CD14-positive monocyte (primary cell): ENCODE results near the gene RUNDC3A. TPM values are rescaled to one million over a fixed set of nuclear protein-coding genes. Genes with fewer than 3 reads are reported as not detected.

Experiments used
- DNase-seq, 3 donors: peaks; one replicate each; pipeline ENCODE4 v3.0.0-alpha.2; 2011 to 2022
- H2AFZ ChIP-seq: 2 replicates; pipeline ENCODE4 v1.6.0; 2012; ENCODE audit warnings: mild to moderate bottlenecking, low read depth, low read length, inconsistent platforms; ENCODE audit not compliant: insufficient read depth, poor library complexity, severe bottlenecking
- H3K27ac ChIP-seq, 2 donors: 1 replicate in 1 of 2; 2 replicates in 1 of 2; pipeline ENCODE4 v1.5.1; 2012 to 2013; ENCODE audit warnings: low read length in 2 of 2, control low read depth in 1 of 2, inconsistent platforms in 1 of 2, low read depth in 1 of 2, mild to moderate bottlenecking in 1 of 2
- H3K27me3 ChIP-seq, 2 donors: one replicate each; pipeline versions ENCODE4 v1.6.0 to v1.6.1; 2011 to 2013; ENCODE audit warnings: low read length in 2 of 2; ENCODE audit not compliant: control insufficient read depth in 2 of 2, insufficient read depth in 2 of 2
- H3K36me3 ChIP-seq, 2 donors: replicated peaks in 1 of 2; 1 replicate in 1 of 2; 2 replicates in 1 of 2; pipeline versions ENCODE4 v1.5.1 to v1.6.1; 2012 to 2013; ENCODE audit warnings: low read length in 2 of 2, control low read depth in 1 of 2, inconsistent platforms in 1 of 2, mild to moderate bottlenecking in 1 of 2; ENCODE audit not compliant: insufficient read depth in 2 of 2, control insufficient read depth in 1 of 2
- H3K4me1 ChIP-seq, 2 donors: 1 replicate in 1 of 2; 2 replicates in 1 of 2; pipeline versions ENCODE4 v1.5.1 to v1.6.1; 2012 to 2013; ENCODE audit warnings: low read length in 2 of 2, control low read depth in 1 of 2, inconsistent platforms in 1 of 2, mild to moderate bottlenecking in 1 of 2, moderate library complexity in 1 of 2; ENCODE audit not compliant: insufficient read depth in 2 of 2, control insufficient read depth in 1 of 2
- H3K4me2 ChIP-seq: replicated peaks from 2 replicates; pipeline ENCODE3; 2012; ENCODE audit warnings: low read length, moderate library complexity, mild to moderate bottlenecking; ENCODE audit not compliant: poor library complexity, severe bottlenecking; ENCODE audit errors: extremely low read depth
- H3K4me3 ChIP-seq, 3 experiments: fragments of 200-600 bp in 1 of 3; sonication (generic) in 1 of 3; replicated peaks in 1 of 3; 1 replicate in 2 of 3; 2 replicates in 1 of 3; pipeline ENCODE4 v1.5.1; 2011 to 2013; ENCODE audit warnings: low read length in 3 of 3, mild to moderate bottlenecking in 3 of 3, control low read depth in 2 of 3, low read depth in 2 of 3, inconsistent platforms in 1 of 3, moderate library complexity in 1 of 3
- H3K79me2 ChIP-seq: 2 replicates; pipeline ENCODE4 v1.6.0; 2012; ENCODE audit warnings: mild to moderate bottlenecking, control low read depth, inconsistent platforms, low read length, moderate library complexity; ENCODE audit not compliant: insufficient read depth
- H3K9ac ChIP-seq: 2 replicates; pipeline ENCODE4 v1.6.0; 2017; ENCODE audit warnings: low read length, mild to moderate bottlenecking; ENCODE audit not compliant: insufficient read depth, poor library complexity, severe bottlenecking
- H3K9me3 ChIP-seq, 2 donors: replicated peaks in 1 of 2; 1 replicate in 1 of 2; 2 replicates in 1 of 2; pipeline versions ENCODE4 v1.5.1 to v1.6.1; 2012 to 2013; ENCODE audit warnings: low read length in 2 of 2, control low read depth in 1 of 2; ENCODE audit not compliant: control insufficient read depth in 1 of 2, insufficient read depth in 1 of 2
- H4K20me1 ChIP-seq: 2 replicates; pipeline ENCODE4 v1.6.0; 2012; ENCODE audit warnings: mild to moderate bottlenecking, low read length, control low read depth, moderate library complexity; ENCODE audit not compliant: insufficient read depth
- H3K27ac Mint-ChIP-seq, 7 donors: one replicate each; pipeline ENCODE4 v1.8.0; 2020; ENCODE audit warnings: mild to moderate bottlenecking in 7 of 7, mixed read lengths in 7 of 7, moderate library complexity in 6 of 7, inconsistent platforms in 2 of 7
- H3K27me3 Mint-ChIP-seq, 3 donors: one replicate each; pipeline ENCODE4 v1.8.0; 2021 to 2022; ENCODE audit warnings: low read depth in 3 of 3, mild to moderate bottlenecking in 3 of 3, mixed read lengths in 3 of 3, moderate library complexity in 3 of 3, inconsistent platforms in 1 of 3
- H3K36me3 Mint-ChIP-seq, 2 donors: one replicate each; pipeline ENCODE4 v1.8.0; 2020; ENCODE audit warnings: mixed read lengths in 2 of 2, inconsistent platforms in 1 of 2, mild to moderate bottlenecking in 1 of 2
- H3K4me1 Mint-ChIP-seq: one replicate; pipeline ENCODE4 v1.8.0; 2020; ENCODE audit warnings: mild to moderate bottlenecking, mixed read lengths
- H3K4me3 Mint-ChIP-seq, 2 donors: one replicate each; pipeline ENCODE4 v1.8.0; 2020; ENCODE audit warnings: mild to moderate bottlenecking in 2 of 2, mixed read lengths in 2 of 2, moderate library complexity in 1 of 2
- H3K9me3 Mint-ChIP-seq, 7 donors: one replicate each; pipeline ENCODE4 v1.8.0; 2020 to 2022; ENCODE audit warnings: mixed read lengths in 7 of 7, mild to moderate bottlenecking in 6 of 7, moderate library complexity in 6 of 7, inconsistent platforms in 2 of 7
- WGBS: methylation state at CpG from one replicate; pipeline ENCODE4 v1.1.5; 2013; ENCODE audit warnings: missing lambda C conversion rate; ENCODE audit not compliant: insufficient coverage; 5-methylcytosine and 5-hydroxymethylcytosine counted together
- intact Hi-C, 2 donors: fragments of 100-400 bp; cut with micrococcal nuclease; formaldehyde crosslinking; loops; one replicate each; pipeline versions ENCODE4 v1.15.0 to v1.15.1; 2023
- polyA plus RNA-seq, 3 donors: library from polyadenylated mRNA; depleted of rRNA in 1 of 3; unstranded in 2 of 3; stranded (reverse) in 1 of 3; fragments of 300-500 nt in 2 of 3; fragments of >200 nt in 1 of 3; fragmentation: Illumina TruSeq in 2 of 3; gene quantifications; 1 replicate in 2 of 3; 2 replicates in 1 of 3; pipeline ENCODE4 v1.2.3, GENCODE V29; 2012 to 2021
- TF ChIP-seq, protein P1 (sequence below): fragments of 200-600 bp; IDR thresholded peaks from one replicate; pipeline ENCODE4 v1.8.0; 2022; ENCODE audit warnings: antibody characterized with exemption, mild to moderate bottlenecking

RUNDC3A gene
- polyA plus RNA-seq, 3 donors, result 0.22 to 0.35 TPM; not detected in 1

DNA sequence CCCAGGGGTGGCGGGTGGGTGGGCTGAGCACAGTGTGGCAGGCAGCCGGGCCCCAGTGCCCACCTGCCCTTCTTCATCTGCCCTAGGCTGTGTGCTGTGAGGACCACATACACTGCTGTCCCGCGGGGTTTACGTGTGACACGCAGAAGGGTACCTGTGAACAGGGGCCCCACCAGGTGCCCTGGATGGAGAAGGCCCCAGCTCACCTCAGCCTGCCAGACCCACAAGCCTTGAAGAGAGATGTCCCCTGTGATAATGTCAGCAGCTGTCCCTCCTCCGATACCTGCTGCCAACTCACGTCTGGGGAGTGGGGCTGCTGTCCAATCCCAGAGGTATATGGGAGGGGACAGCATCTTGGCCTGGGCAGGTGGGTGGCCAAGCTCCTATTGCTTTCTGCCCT lies 43.1 kb downstream of the RUNDC3A start:
- peaks cover 72% of the 10 kb centered on the region for H4K20me1 ChIP-seq
- DNase-seq, result no peak
- H3K9ac ChIP-seq, result no peak overlapping the region
- no peak overlapping the region for H3K4me3 ChIP-seq
- H3K27ac ChIP-seq, result no peak overlapping the region
- TF ChIP-seq, protein P1, sequence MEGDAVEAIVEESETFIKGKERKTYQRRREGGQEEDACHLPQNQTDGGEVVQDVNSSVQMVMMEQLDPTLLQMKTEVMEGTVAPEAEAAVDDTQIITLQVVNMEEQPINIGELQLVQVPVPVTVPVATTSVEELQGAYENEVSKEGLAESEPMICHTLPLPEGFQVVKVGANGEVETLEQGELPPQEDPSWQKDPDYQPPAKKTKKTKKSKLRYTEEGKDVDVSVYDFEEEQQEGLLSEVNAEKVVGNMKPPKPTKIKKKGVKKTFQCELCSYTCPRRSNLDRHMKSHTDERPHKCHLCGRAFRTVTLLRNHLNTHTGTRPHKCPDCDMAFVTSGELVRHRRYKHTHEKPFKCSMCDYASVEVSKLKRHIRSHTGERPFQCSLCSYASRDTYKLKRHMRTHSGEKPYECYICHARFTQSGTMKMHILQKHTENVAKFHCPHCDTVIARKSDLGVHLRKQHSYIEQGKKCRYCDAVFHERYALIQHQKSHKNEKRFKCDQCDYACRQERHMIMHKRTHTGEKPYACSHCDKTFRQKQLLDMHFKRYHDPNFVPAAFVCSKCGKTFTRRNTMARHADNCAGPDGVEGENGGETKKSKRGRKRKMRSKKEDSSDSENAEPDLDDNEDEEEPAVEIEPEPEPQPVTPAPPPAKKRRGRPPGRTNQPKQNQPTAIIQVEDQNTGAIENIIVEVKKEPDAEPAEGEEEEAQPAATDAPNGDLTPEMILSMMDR, result no peak
- H2AFZ ChIP-seq, result no peak overlapping the region
- Mint-ChIP-seq H3K27ac (no peak overlapping the region), H3K4me3 (no peak overlapping the region), H3K36me3 (peaks cover 44 to 51% of the 10 kb centered on the region in 2 donors), H3K9me3 (peaks cover 0 to 4% (median 0%) of the 10 kb centered on the region in 7 donors), H3K4me1 (peaks cover 47% of the 10 kb centered on the region), H3K27me3 (peaks cover 5 to 23% (median 5%) of the 10 kb centered on the region in 3 donors)
- H3K79me2 ChIP-seq, result peaks cover 38% of the 10 kb centered on the region
- H3K4me1 ChIP-seq, result peaks cover 41 to 70% of the 10 kb centered on the region in 2 donors
- peaks cover 45 to 48% of the 10 kb centered on the region in 2 donors for H3K36me3 ChIP-seq
- no peak overlapping the region for H3K4me2 ChIP-seq
- 94% methylated on average over 8 of the region's 8 CpGs for WGBS
- H3K9me3 ChIP-seq, result no peaks in the 10 kb centered on the region
- intact Hi-C loops, result loop anchor here in 1 of 2 donors (2.0 to 5.0 kb wide), 2 partner anchors 34 to 141 kb away; no protein-coding TSS in a partner anchor
- H3K27me3 ChIP-seq, result peaks cover 0 to 5% of the 10 kb centered on the region in 2 donors

DNA sequence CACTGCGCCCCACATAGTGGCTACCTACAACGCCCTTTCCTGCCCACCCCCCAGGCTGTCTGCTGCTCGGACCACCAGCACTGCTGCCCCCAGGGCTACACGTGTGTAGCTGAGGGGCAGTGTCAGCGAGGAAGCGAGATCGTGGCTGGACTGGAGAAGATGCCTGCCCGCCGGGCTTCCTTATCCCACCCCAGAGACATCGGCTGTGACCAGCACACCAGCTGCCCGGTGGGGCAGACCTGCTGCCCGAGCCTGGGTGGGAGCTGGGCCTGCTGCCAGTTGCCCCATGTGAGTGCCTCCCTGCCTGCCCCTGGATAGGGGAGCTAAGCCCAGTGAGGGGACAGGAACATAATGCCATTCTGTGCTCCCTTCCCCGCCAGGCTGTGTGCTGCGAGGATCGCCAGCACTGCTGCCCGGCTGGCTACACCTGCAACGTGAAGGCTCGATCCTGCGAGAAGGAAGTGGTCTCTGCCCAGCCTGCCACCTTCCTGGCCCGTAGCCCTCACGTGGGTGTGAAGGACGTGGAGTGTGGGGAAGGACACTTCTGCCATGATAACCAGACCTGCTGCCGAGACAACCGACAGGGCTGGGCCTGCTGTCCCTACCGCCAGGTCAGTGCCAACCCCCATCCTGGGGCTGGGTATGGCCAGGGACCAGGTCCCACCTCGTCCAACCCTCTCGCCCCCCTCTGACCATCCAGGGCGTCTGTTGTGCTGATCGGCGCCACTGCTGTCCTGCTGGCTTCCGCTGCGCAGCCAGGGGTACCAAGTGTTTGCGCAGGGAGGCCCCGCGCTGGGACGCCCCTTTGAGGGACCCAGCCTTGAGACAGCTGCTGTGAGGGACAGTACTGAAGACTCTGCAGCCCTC lies 43.8 kb downstream of the RUNDC3A start:
- H3K4me3 Mint-ChIP-seq, result no peak overlapping the region
- H3K4me1 Mint-ChIP-seq, result peaks cover 40% of the 10 kb centered on the region
- DNase-seq, result no peak

More for the DNA sequence above, 43.8 kb downstream of the RUNDC3A start:
- peaks cover 30% of the 10 kb centered on the region for H3K79me2 ChIP-seq
- WGBS, result 93% methylated on average over 29 of the region's 36 CpGs
- H3K4me2 ChIP-seq, result no peak overlapping the region
- peaks cover 0 to 5% of the 10 kb centered on the region in 2 donors for H3K27me3 ChIP-seq
- H4K20me1 ChIP-seq, result peaks cover 65% of the 10 kb centered on the region
- H3K9me3 Mint-ChIP-seq, result peaks cover 0 to 4% (median 0%) of the 10 kb centered on the region in 7 donors
- H3K9me3 ChIP-seq, result no peaks in the 10 kb centered on the region
- H3K27me3 Mint-ChIP-seq, result peaks cover 8 to 23% (median 8%) of the 10 kb centered on the region in 3 donors
- H2AFZ ChIP-seq, result no peak overlapping the region
- H3K27ac Mint-ChIP-seq, result no peak overlapping the region
- no peak overlapping the region for H3K4me3 ChIP-seq
- peaks cover 44 to 51% of the 10 kb centered on the region in 2 donors for H3K36me3 Mint-ChIP-seq
- H3K27ac ChIP-seq, result no peak overlapping the region
- peaks cover 45 to 48% of the 10 kb centered on the region in 2 donors for H3K36me3 ChIP-seq
- intact Hi-C loops, result loop anchor here in 1 of 2 donors (2.0 to 5.0 kb wide), 2 partner anchors 35 to 141 kb away; no protein-coding TSS in a partner anchor
- H3K9ac ChIP-seq, result no peak overlapping the region
- peaks cover 34 to 62% of the 10 kb centered on the region in 2 donors for H3K4me1 ChIP-seq
- TF ChIP-seq, protein P1, result no peak
